ENCODE data around the gene KCNJ14.

The KCNJ14 gene

GRCh38 chr19:48445606-48446481, 9.5 kb upstream of the KCNJ14 start, which contains the start of gene GRWD1:
GRWD1 (plus strand) TSS chr19:48445983; CDS start chr19:48446006, 23 bp downstream.
- DNase-seq (ENCODE audit: low spot score): peak; percentile 93

- no peak for DNase-seq (ENCODE audit: low spot score)
Observed at GRCh38 chr19:48446579-48446978, 8.8 kb upstream of the KCNJ14 start.

- no peak for DNase-seq (ENCODE audit: low spot score)
Observed at GRCh38 chr19:48448563-48448962, 6.8 kb upstream of the KCNJ14 start.

DNA sequence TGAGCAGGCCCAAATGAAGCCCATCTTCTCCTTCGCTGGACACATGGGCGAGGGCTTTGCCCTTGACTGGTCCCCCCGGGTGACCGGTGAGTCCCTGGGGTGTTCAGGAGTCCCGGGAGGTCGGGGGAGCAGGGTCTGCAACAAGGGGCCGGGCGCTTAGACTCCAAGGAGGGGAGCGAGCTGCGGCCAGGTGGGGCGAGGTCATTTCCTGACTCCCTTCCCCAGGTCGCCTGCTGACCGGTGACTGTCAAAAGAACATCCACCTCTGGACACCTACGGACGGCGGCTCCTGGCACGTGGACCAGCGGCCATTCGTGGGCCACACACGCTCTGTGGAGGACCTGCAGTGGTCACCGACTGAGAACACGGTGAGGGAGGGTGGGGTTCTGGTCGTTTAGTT, 4.9 kb upstream of the KCNJ14 start:
- no peak for DNase-seq (ENCODE audit: low spot score)

DNA sequence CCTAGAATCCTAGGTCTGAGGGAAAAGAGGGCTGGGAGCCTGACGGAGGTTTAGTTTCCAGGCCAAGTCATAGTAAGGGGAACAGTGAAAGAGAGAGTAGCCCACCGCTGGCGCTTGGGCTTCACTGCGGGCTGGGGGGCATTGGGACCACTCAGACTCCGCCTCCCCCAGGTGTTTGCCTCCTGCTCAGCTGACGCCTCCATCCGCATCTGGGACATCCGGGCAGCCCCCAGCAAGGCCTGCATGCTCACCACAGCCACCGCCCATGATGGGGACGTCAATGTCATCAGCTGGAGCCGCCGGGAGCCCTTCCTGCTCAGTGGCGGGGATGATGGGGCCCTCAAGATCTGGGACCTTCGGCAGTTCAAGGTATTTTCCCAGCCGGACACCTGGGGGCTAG, 4.5 kb upstream of the KCNJ14 start:
- DNase-seq (ENCODE audit: low spot score): no peak

GRCh38 chr19:48451624-48452023, 3.8 kb upstream of the KCNJ14 start:
- DNase-seq (ENCODE audit: low spot score): no peak

DNA sequence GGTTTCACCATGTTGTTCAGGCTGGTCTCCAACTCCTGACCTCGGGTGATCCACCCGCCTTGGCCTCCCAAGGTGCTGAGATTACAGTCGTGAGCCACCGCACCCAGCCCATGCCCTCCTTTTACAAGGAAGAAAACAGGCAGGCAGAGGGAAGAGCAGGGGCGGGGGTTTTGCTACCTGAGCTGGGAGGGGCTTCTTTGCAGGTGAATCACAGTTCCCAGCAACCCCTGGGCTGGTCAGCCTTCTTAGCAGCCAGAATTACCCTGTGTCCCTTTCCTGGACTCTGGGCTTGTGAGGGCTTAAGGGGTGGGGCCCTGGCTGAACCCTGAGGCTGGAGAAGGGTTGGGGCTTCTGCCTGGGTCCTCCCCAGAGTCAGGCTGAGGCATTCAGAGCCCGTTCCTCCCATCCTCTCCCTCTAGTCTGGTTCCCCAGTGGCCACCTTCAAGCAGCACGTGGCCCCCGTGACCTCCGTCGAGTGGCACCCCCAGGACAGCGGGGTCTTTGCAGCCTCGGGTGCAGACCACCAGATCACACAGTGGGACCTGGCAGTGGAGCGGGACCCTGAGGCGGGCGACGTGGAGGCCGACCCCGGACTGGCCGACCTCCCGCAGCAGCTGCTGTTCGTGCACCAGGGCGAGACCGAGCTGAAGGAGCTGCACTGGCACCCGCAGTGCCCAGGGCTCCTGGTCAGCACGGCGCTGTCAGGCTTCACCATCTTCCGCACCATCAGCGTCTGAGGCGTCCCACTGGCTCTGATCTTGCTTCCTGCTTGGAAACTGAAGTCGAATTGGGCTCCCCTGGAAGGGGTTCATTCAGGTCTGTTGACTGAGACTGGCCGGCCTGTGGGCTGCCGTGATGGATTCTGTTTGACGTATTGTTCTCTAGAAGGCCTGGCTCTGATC, 2.8 kb upstream of the KCNJ14 start:
- DNase-seq (ENCODE audit: low spot score): no peak

GRCh38 chr19:48454150-48454730, 1.1 kb upstream of the KCNJ14 start:
- DNase-seq (ENCODE audit: low spot score): no peak

DNA sequence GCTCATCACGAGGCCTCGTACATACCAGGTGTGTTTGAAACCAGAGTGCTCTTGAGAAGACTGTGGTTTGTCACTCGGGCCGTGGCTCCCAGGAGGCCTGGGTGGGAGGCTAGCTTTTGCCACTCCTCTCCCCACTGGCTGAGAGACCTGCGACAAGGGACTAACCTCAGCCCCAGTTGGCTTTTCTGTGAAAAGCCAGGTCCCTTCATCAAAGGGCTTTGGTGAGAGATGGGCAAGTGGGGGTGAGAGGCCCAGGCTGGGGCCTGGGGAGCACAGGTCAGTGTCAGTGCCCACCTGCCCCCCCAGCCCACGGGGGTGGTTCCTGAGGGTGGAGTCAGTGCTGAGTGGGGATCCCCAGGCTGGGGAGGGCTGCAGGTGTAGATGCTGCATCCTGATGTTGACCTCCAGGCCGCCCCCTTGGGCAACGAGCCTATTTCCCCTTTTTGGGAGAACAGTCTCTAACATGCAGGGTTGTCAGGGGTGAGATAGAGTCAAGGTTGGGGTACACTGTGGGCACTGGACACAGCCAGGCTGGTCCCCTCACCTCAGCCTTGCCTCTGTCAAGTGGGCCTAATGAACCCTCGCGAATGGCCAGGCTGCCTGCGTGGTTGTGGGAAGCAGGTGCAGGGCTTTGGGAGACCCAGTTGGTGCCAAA, 661 bp downstream of the KCNJ14 start:
- peak; percentile 65 for DNase-seq (ENCODE audit: low spot score)

- no peak for DNase-seq (ENCODE audit: low spot score)
Observed at GRCh38 chr19:48456864-48457263, 1.5 kb downstream of the KCNJ14 start.

DNA sequence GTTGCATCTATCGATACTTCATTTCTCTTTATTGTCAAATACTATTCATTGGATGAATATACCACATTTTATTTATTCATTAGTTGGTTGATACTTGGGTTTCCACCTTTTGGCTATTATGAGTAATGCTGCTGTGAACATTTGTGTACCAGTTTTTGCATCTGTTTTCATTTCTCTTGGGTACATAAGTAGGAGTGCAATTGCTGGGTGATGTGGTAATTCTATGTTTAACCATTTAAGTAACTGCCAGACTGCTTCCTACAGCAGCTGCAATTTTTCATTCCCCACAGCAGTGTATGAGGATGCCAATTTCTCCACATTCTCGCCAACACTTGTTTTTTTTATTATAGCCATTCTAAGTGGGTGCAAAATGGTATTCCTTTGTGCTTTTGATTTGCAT, 2.6 kb downstream of the KCNJ14 start:
- DNase-seq (ENCODE audit: low spot score): no peak

DNA sequence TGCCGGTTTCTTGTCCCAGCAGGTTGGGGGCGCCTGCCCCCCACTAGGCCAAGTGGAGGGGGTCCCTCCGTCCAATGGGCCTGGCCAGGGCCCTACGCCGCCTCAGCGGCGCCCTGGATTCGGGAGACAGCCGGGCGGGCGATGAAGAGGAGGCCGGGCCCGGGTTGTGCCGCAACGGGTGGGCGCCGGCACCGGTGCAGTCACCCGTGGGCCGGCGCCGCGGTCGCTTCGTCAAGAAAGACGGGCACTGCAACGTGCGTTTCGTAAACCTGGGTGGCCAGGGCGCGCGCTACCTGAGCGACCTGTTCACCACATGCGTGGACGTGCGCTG, 6.2 kb downstream of the KCNJ14 start:
- no peak for DNase-seq (ENCODE audit: low spot score)

DNA sequence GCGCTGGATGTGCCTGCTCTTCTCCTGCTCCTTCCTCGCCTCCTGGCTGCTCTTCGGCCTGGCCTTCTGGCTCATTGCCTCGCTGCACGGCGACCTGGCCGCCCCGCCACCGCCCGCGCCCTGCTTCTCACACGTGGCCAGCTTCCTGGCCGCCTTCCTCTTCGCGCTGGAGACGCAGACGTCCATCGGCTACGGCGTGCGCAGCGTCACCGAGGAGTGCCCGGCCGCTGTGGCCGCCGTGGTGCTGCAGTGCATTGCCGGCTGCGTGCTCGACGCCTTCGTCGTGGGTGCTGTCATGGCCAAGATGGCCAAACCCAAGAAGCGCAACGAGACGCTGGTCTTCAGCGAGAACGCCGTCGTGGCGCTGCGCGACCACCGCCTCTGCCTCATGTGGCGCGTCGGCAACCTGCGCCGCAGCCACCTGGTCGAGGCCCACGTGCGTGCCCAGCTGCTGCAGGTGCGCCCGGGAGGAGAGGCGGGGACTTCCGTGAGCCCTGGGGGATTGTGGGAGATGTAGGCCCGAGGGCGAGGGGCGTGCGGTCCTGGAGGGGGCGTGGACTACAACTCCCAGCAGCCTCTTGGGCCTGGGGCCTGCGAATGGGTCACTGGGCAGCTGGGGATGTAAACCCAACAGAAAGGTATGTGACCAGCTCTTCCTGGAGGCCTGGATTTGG, 6.7 kb downstream of the KCNJ14 start:
- DNase-seq (ENCODE audit: low spot score): no peak

GRCh38 chr19:48465215-48465614, 9.8 kb downstream of the KCNJ14 start:
- no peak for DNase-seq (ENCODE audit: low spot score)

GRCh38 chr19:48466561-48467325, 11.4 kb downstream of the KCNJ14 start:
- DNase-seq (ENCODE audit: low spot score): no peak

GRCh38 chr19:48468772-48469288, 13.5 kb downstream of the KCNJ14 start:
- peak; percentile 99 for DNase-seq (ENCODE audit: low spot score)

DNA sequence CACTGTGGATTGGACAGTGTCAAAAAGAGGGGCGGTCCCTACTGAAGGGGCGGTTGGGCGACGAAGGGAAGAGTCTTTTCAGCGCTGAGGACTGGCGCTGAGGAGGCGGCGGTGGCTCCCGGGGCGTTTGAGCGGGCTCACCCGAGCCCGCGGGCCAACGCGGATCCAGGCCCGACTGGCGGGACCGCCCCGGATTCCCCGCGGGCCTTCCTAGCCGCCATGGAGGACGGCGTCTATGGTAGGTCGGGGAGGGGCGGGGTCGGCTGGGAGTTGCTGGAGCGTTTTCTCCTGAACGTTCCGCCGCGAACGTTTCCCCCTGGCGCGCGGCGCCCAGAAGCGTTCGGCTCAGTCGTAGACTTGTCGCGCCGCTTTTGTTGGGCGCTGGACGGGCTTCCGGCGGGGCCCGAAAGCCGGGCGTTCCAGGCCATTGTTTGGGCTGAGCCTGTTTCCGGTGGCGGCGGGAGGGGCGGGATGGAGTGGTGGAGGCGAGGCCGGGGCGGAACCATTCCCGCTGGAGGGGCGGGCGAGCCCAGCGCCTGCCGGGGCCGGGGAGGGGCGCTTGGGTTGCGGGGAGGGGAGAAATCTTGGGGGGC, 14.0 kb downstream of the KCNJ14 start, which contains the start of gene CYTH2:
CYTH2 (plus strand) TSS at position 81 of the 593 bp plus-strand sequence; CDS start at position 220, 139 bp downstream.
- peak; percentile 92 for DNase-seq (ENCODE audit: low spot score)

DNA sequence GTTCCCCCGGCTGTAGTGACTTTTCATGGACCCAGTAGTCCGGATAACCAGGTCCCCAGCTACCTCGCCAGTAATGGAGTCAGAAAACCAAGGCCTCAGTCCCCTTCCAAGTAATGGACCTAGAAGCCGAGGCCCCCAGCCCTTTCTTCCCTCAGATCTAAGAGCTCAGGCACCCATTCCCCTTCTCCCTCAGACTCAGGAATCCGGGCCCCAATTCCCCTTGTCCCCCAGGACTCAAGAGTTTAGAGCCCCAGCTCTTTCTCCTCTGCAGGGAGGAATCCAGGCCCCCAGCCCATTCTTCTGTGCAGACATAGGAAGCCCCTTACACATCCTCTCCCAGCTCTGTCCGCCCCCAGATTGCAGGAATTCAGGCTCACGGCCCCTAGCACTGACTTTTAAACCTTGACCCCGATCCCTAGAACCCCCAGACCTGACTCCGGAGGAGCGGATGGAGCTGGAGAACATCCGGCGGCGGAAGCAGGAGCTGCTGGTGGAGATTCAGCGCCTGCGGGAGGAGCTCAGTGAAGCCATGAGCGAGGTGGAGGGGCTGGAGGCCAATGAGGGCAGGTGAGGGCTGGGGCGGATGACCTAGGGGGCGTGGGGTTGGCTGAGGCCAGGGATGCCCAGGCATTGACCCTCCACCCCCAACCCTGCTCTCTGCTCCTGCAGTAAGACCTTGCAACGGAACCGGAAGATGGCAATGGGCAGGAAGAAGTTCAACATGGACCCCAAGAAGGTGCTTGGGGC, 14.7 kb downstream of the KCNJ14 start:
- no peak for DNase-seq (ENCODE audit: low spot score)

- DNase-seq (ENCODE audit: low spot score): no peak
Observed at GRCh38 chr19:48470856-48471255, 15.5 kb downstream of the KCNJ14 start.
